A549 (cell line): ENCODE results near the gene SUDS3. TPM values are rescaled to one million over a fixed set of nuclear protein-coding genes. Genes with fewer than 3 reads are reported as not detected.

Source experiments
- ATAC-seq, 2 experiments: fragments of 200-7000 bp in 1 of 2; fragments of >200 bp in 1 of 2; cut with Nextera tagmentation in 1 of 2; cut with Tn5 transposase in 1 of 2; 3 replicates each; pipeline versions ENCODE4 v1.8.0 to v1.9.1; 2018 to 2020; ENCODE audit warnings: mild to moderate bottlenecking in 1 of 2, moderate library complexity in 1 of 2
- CTCF ChIA-PET: fragments of 300-600 bp; sonication (Branson Sonifier 250); formaldehyde crosslinking; extraction: SDS; loops from one replicate; lab custom pipeline; 2021; ENCODE audit warnings: antibody characterized with exemption, inconsistent platforms; lab: Yijun Ruan, JAX
- POLR2A ChIA-PET: fragments of 350-600 bp; formaldehyde crosslinking; extraction: SDS; loops from one replicate; lab custom pipeline; 2021; ENCODE audit warnings: antibody characterized with exemption, inconsistent platforms; lab: Yijun Ruan, JAX
- DNase-seq, 2 experiments: peaks; one replicate each; pipeline versions ENCODE4 v3.0.0 to v3.0.0-alpha.2; 2011 to 2016; ENCODE audit warnings: low read depth in 1 of 2, low spot score in 1 of 2
- FAIRE-seq: peaks from 2 replicates; lab custom pipeline; 2011; peaks lifted over from hg19 to GRCh38; lab: Jason Lieb, UNC
- H3K27ac ChIP-seq, 2 experiments: fragments of >200 bp; sonication (Bioruptor Twin); formaldehyde crosslinking; 3 replicates each; pipeline ENCODE4 v1.5.1; 2016 to 2017
- H3K4me1 ChIP-seq: fragments of >200 bp; sonication (Bioruptor Twin); formaldehyde crosslinking; 3 replicates; pipeline ENCODE4 v1.6.1; 2016
- H3K4me2 ChIP-seq: fragments of >200 bp; sonication (Bioruptor Twin); formaldehyde crosslinking; 3 replicates; pipeline ENCODE4 v1.6.1; 2016
- H3K4me3 ChIP-seq: fragments of >200 bp; sonication (Bioruptor Twin); formaldehyde crosslinking; 3 replicates; pipeline ENCODE4 v1.5.1; 2016
- H3K9me3 ChIP-seq: fragments of >200 bp; sonication (Bioruptor Twin); formaldehyde crosslinking; 3 replicates; pipeline ENCODE4 v1.6.1; 2016
- CBX2 ChIP-seq: fragments of 200-600 bp; sonication (generic); IDR thresholded peaks from 2 replicates; pipeline ENCODE4 v1.6.1; 2016; ENCODE audit warnings: low read depth, mild to moderate bottlenecking, borderline replicate concordance
- CEBPB ChIP-seq, 2 experiments: fragments of >200 bp in 1 of 2; sonication (Bioruptor Twin) in 1 of 2; formaldehyde crosslinking in 1 of 2; IDR thresholded peaks; 2 replicates each; pipeline ENCODE4 v1.6.1; 2012 to 2016
- FOSB ChIP-seq: fragments of 250-450 bp; sonication (Bioruptor Pico); IDR thresholded peaks from 2 replicates; pipeline ENCODE4 v1.5.0; 2020; ENCODE audit warnings: mild to moderate bottlenecking, moderate library complexity
- FOSL2 ChIP-seq, 2 experiments: fragments of 450-650 bp in 1 of 2; fragments of >200 bp in 1 of 2; sonication (Bioruptor Twin) in 1 of 2; formaldehyde crosslinking; IDR thresholded peaks; 2 replicates each; pipeline versions ENCODE4 v1.5.0 to v1.6.1; 2016 to 2020; ENCODE audit warnings: mild to moderate bottlenecking in 1 of 2, moderate library complexity in 1 of 2
- GATA3 ChIP-seq: IDR thresholded peaks from 2 replicates; pipeline ENCODE4 v1.6.1; 2012; ENCODE audit warnings: borderline replicate concordance
- HDAC2 ChIP-seq: fragments of 200-600 bp; sonication (generic); IDR thresholded peaks from 2 replicates; pipeline ENCODE4 v1.6.1; 2016
- HEYL ChIP-seq: fragments of 250-450 bp; sonication (Bioruptor Pico); IDR thresholded peaks from 2 replicates; pipeline ENCODE4 v1.8.0; 2021; ENCODE audit warnings: mild to moderate bottlenecking, moderate library complexity
- JUN ChIP-seq, 2 experiments: fragments of >200 bp; sonication (Bioruptor Twin); formaldehyde crosslinking; IDR thresholded peaks; 2 replicates in 1 of 2; 3 replicates in 1 of 2; pipeline ENCODE4 v1.6.1; 2016 to 2017
- JUNB ChIP-seq: fragments of >200 bp; sonication (Bioruptor Twin); formaldehyde crosslinking; IDR thresholded peaks from 2 replicates; pipeline ENCODE4 v1.6.1; 2016
- KDM5A ChIP-seq: fragments of 200-600 bp; sonication (generic); IDR thresholded peaks from 2 replicates; pipeline ENCODE4 v1.6.1; 2016; ENCODE audit warnings: antibody characterized with exemption, mild to moderate bottlenecking
- MAFK ChIP-seq: fragments of 450-650 bp; IDR thresholded peaks from 2 replicates; pipeline ENCODE4 v1.6.1; 2014; ENCODE audit not compliant: partially characterized antibody
- MAX ChIP-seq: IDR thresholded peaks from 2 replicates; pipeline ENCODE4 v1.6.1; 2012
- MYC ChIP-seq: IDR thresholded peaks from 2 replicates; pipeline ENCODE4 v1.6.1; 2012; ENCODE audit warnings: mild to moderate bottlenecking, inconsistent platforms, low read length, improper control_type of control experiment, borderline replicate concordance
- NFE2L2 ChIP-seq: fragments of 150-350 bp; conservative IDR thresholded peaks from 2 replicates; pipeline ENCODE4 v1.6.1; 2014; ENCODE audit warnings: low read length
- POLR2A ChIP-seq: IDR thresholded peaks from 2 replicates; pipeline ENCODE4 v1.6.1; 2012; ENCODE audit warnings: mild to moderate bottlenecking, low read length
- RARB ChIP-seq: fragments of 250-450 bp; sonication (Bioruptor Pico); IDR thresholded peaks from 2 replicates; pipeline ENCODE4 v1.8.0; 2021; ENCODE audit warnings: mild to moderate bottlenecking, moderate library complexity
- SREBF2 ChIP-seq: fragments of 450-650 bp; IDR thresholded peaks from 2 replicates; pipeline ENCODE4 v1.6.1; 2014; ENCODE audit warnings: mild to moderate bottlenecking, moderate library complexity
- WGBS: methylation state at CpG from one replicate; pipeline ENCODE4 v1.1.6; 2017; ENCODE audit errors: missing lambda C conversion rate; 5-methylcytosine and 5-hydroxymethylcytosine counted together
- polyA plus RNA-seq, 4 experiments: library from polyadenylated mRNA; depleted of rRNA in 3 of 4; stranded (reverse); fragments of >200 nt; fragmentation: RNase III in 1 of 4; extraction: RNeasy Plus Mini Kit Qiagen cat#74134 plus additional on column Dnase treatment in 1 of 4; gene quantifications; 2 replicates in 3 of 4; 3 replicates in 1 of 4; pipeline ENCODE4 v1.2.3, GENCODE V29; 2011 to 2017
- TF ChIP-seq, protein P1 (sequence below): fragments of >200 bp; sonication (Bioruptor Twin); formaldehyde crosslinking; IDR thresholded peaks from 3 replicates; pipeline ENCODE4 v1.6.1; 2016
- TF ChIP-seq, protein P2 (sequence below): fragments of >200 bp; sonication (Bioruptor Twin); formaldehyde crosslinking; IDR thresholded peaks from 3 replicates; pipeline ENCODE4 v1.5.1; 2016

SUDS3 gene
- polyA plus RNA-seq, 2 of the 4 experiments (the other 2 are of a cell fraction): 20.3 to 36.5 TPM

GRCh38 chr12:118447181-118447580 lies 70.8 kb downstream of the SUDS3 start (continued):
- TF ChIP-seq MAX: no peak
- TF ChIP-seq, protein P1, sequence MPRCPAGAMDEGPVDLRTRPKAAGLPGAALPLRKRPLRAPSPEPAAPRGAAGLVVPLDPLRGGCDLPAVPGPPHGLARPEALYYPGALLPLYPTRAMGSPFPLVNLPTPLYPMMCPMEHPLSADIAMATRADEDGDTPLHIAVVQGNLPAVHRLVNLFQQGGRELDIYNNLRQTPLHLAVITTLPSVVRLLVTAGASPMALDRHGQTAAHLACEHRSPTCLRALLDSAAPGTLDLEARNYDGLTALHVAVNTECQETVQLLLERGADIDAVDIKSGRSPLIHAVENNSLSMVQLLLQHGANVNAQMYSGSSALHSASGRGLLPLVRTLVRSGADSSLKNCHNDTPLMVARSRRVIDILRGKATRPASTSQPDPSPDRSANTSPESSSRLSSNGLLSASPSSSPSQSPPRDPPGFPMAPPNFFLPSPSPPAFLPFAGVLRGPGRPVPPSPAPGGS: no peak

DNA sequence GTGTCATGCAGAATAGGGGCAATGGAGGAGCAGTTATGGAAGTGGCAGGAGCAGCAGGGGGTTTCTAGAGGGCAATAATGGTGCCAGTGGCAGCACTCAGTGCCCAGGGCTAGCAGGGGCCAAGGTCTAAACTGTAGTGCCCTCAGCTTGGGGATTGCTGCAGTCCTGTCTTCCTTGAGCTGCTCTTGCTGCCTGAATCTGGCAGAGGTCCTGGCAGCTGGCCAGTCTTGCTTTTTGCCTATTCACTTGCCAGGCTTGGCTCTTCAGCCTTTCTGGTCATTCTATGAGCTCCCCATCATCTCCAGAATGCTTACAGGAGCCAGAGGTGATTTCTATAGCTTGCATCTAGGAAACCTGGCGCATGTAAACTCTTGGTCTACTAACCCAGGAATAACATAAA lies 72.0 kb downstream of the SUDS3 start:
- no peak overlapping the region for H3K4me2 ChIP-seq
- CTCF ChIA-PET: no interaction called here
- POLR2A ChIA-PET: no interaction called here
- H3K4me3 ChIP-seq: no peak overlapping the region
- ATAC-seq (no peak), FAIRE-seq (no peak), DNase-seq (no peak)
- H3K27ac ChIP-seq: no peak overlapping the region
- no peaks in the 10 kb centered on the region for H3K9me3 ChIP-seq
- 29% methylated on average over 1 of the region's 1 CpG for WGBS
- TF ChIP-seq HDAC2: no peak
- no peaks in the 10 kb centered on the region for H3K4me1 ChIP-seq

- H3K4me2 ChIP-seq: no peak overlapping the region
- FAIRE-seq: no peak
- H3K4me1 ChIP-seq: no peaks in the 10 kb centered on the region
- ChIA-PET CTCF (interaction anchor here (1.0 kb wide), 1 partner anchor 14 kb away, joined by 4 read pairs; no protein-coding TSS in a partner anchor), POLR2A (no interaction called here)
- H3K27ac ChIP-seq: no peak overlapping the region
- H3K9me3 ChIP-seq: no peaks in the 10 kb centered on the region
- no peak for DNase-seq
- TF ChIP-seq, protein P2, sequence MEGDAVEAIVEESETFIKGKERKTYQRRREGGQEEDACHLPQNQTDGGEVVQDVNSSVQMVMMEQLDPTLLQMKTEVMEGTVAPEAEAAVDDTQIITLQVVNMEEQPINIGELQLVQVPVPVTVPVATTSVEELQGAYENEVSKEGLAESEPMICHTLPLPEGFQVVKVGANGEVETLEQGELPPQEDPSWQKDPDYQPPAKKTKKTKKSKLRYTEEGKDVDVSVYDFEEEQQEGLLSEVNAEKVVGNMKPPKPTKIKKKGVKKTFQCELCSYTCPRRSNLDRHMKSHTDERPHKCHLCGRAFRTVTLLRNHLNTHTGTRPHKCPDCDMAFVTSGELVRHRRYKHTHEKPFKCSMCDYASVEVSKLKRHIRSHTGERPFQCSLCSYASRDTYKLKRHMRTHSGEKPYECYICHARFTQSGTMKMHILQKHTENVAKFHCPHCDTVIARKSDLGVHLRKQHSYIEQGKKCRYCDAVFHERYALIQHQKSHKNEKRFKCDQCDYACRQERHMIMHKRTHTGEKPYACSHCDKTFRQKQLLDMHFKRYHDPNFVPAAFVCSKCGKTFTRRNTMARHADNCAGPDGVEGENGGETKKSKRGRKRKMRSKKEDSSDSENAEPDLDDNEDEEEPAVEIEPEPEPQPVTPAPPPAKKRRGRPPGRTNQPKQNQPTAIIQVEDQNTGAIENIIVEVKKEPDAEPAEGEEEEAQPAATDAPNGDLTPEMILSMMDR: no peak
- no peak for TF ChIP-seq RARB (CRISPR knock-in tag)
- TF ChIP-seq GATA3: no peak
- TF ChIP-seq CBX2: no peak
- TF ChIP-seq SREBF2: no peak
- TF ChIP-seq JUNB: no peak
- TF ChIP-seq JUN (IDR thresholded peaks at IDR 0.05): no peak
- TF ChIP-seq NFE2L2: no peak
- H3K4me3 ChIP-seq: no peak overlapping the region
- no peak for ATAC-seq
- WGBS: 6% methylated on average over 3 of the region's 3 CpGs
Measured at GRCh38 chr12:118455327-118455726, 79.0 kb downstream of the SUDS3 start.

- TF ChIP-seq CBX2 (no peak), POLR2A (no peak), MYC (no peak), CEBPB (IDR thresholded peaks at IDR 0.05) (no peak), KDM5A (no peak), FOSB (CRISPR knock-in tag) (no peak), FOSL2 (IDR thresholded peaks at IDR 0.05) (no peak), FOSL2 (CRISPR knock-in tag; IDR thresholded peaks at IDR 0.05) (no peak), MAFK (no peak), HEYL (CRISPR knock-in tag) (no peak)
- Histone ChIP-seq H3K4me2 (no peak overlapping the region), H3K9me3 (no peaks in the 10 kb centered on the region), H3K4me3 (no peak overlapping the region), H3K4me1 (no peaks in the 10 kb centered on the region), H3K27ac (no peak overlapping the region)
- POLR2A ChIA-PET: no interaction called here
- no peak for FAIRE-seq
- CTCF ChIA-PET: no interaction called here
- DNase-seq: no peak
- no peak for ATAC-seq
Measured at GRCh38 chr12:118456741-118457140, 80.4 kb downstream of the SUDS3 start.
